HFFc6 (cell line): ENCODE measurements around the gene SLC27A6. TPM values are rescaled to one million over a fixed set of nuclear protein-coding genes. Genes with fewer than 3 reads are reported as not detected.

Source experiments
- DNase-seq: peaks from one replicate; pipeline ENCODE4 v3.0.0-alpha.2; 2018
- H3K27ac Mint-ChIP-seq: 2 replicates; pipeline ENCODE4 v1.8.0; 2020; ENCODE audit warnings: mild to moderate bottlenecking, mixed read lengths
- H3K27me3 Mint-ChIP-seq: 2 replicates; pipeline ENCODE4 v1.8.0; 2021; ENCODE audit warnings: mild to moderate bottlenecking, moderate library complexity, mixed read lengths; ENCODE audit not compliant: insufficient read depth
- H3K36me3 Mint-ChIP-seq: 2 replicates; pipeline ENCODE4 v1.8.0; 2021; ENCODE audit warnings: low read depth, mixed read lengths
- H3K4me1 Mint-ChIP-seq: 2 replicates; pipeline ENCODE4 v1.8.0; 2020; ENCODE audit warnings: low read depth, mixed read lengths
- H3K4me3 Mint-ChIP-seq: 2 replicates; pipeline ENCODE4 v1.8.0; 2020; ENCODE audit warnings: mild to moderate bottlenecking, moderate library complexity, mixed read lengths
- H3K9me3 Mint-ChIP-seq: 2 replicates; pipeline ENCODE4 v1.8.0; 2020; ENCODE audit warnings: mild to moderate bottlenecking, mixed read lengths
- total RNA-seq, 6 experiments: library from RNA; stranded (reverse); fragmentation: NEBNext Ultra II Directional; extraction: Animal tissue kit (Norgen Biotek cat#: 25700); gene quantifications; 2 replicates in 1 of 6; 3 replicates in 5 of 6; pipeline ENCODE4 v1.2.3, GENCODE V29; 2021
- TF ChIP-seq, protein P1 (sequence below): fragments of 200-600 bp; sonication (generic); IDR thresholded peaks from 2 replicates; pipeline ENCODE4 v1.5.0; 2021; ENCODE audit warnings: antibody characterized with exemption, mild to moderate bottlenecking

SLC27A6 gene
- total RNA-seq, 6 experiments from 2014 or later, result 0.09 to 0.11 TPM; not detected in 4

DNA sequence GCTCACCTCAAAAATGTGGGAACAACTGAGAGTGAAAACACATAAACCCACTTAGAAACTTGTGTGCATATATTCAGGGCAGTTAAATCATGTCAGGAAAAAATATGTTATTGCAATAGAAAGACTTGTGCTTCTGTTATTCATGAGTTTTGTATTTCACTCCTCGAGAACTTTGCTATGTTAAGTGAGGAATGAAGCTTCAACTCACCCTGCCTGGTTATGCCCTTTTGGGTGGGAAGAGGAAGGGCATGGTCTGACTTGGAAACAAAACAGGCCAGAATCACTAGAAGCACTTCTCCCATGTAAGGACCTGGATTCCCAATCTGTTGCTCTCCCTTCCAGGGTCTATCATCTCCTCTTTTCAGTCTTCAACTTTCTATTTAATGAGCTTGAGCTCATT, 14.5 kb downstream of the SLC27A6 start:
- no peak overlapping the region for H3K4me3 Mint-ChIP-seq
- no peaks in the 10 kb centered on the region for H3K27me3 Mint-ChIP-seq
- no peaks in the 10 kb centered on the region for H3K4me1 Mint-ChIP-seq
- no peaks in the 10 kb centered on the region for H3K36me3 Mint-ChIP-seq
- no peak for DNase-seq
- peaks cover 13% of the 10 kb centered on the region for H3K9me3 Mint-ChIP-seq
- TF ChIP-seq, protein P1, sequence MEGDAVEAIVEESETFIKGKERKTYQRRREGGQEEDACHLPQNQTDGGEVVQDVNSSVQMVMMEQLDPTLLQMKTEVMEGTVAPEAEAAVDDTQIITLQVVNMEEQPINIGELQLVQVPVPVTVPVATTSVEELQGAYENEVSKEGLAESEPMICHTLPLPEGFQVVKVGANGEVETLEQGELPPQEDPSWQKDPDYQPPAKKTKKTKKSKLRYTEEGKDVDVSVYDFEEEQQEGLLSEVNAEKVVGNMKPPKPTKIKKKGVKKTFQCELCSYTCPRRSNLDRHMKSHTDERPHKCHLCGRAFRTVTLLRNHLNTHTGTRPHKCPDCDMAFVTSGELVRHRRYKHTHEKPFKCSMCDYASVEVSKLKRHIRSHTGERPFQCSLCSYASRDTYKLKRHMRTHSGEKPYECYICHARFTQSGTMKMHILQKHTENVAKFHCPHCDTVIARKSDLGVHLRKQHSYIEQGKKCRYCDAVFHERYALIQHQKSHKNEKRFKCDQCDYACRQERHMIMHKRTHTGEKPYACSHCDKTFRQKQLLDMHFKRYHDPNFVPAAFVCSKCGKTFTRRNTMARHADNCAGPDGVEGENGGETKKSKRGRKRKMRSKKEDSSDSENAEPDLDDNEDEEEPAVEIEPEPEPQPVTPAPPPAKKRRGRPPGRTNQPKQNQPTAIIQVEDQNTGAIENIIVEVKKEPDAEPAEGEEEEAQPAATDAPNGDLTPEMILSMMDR, result no peak
- H3K27ac Mint-ChIP-seq, result no peak overlapping the region

DNA sequence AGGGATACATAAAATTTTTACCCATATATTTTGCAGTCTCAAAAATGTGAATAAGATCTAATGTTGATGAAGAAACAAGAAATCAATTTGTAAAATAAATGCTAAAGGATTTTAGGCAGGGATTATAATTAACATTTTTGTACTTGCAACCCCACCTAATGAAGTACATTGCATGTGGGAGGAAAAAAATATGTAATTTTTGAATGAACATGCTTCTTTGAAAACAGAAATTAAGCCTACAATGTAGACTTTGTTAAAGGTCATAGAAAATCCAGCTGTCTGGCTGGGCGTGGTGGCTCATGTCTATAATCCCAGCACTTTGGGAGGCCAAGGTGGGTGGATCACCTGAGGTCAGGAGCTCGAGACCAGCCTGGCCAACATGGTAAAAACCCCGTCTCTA, 15.6 kb downstream of the SLC27A6 start:
- TF ChIP-seq, protein P1, result no peak
- Mint-ChIP-seq H3K9me3 (peaks cover 8% of the 10 kb centered on the region), H3K27ac (no peak overlapping the region), H3K36me3 (no peaks in the 10 kb centered on the region), H3K27me3 (no peaks in the 10 kb centered on the region), H3K4me3 (no peak overlapping the region), H3K4me1 (no peaks in the 10 kb centered on the region)
- DNase-seq, result no peak

DNA sequence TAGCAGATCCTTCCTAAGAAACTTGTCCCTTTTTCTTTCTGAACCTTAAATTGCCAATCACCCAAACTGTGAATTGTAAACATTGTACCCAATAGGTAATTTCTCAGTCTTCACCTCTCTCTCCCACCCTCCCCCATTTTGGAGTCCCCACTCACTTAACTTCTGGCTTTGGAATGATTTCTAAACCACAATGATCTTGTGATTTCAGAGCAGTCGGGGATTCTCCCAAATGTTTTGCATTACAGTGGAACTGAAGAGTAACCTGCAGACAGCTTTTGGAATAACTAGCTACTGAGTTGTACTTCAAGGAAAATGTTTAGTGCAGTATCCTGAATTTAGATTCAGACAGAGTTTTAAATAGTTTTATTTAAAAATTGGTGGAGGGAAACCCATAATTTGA, 19.2 kb downstream of the SLC27A6 start:
- Mint-ChIP-seq H3K4me3 (no peak overlapping the region), H3K9me3 (peaks cover 11% of the 10 kb centered on the region), H3K36me3 (no peaks in the 10 kb centered on the region), H3K27ac (no peak overlapping the region), H3K4me1 (no peaks in the 10 kb centered on the region), H3K27me3 (no peaks in the 10 kb centered on the region)
- TF ChIP-seq, protein P1, result no peak
- DNase-seq, result no peak

DNA sequence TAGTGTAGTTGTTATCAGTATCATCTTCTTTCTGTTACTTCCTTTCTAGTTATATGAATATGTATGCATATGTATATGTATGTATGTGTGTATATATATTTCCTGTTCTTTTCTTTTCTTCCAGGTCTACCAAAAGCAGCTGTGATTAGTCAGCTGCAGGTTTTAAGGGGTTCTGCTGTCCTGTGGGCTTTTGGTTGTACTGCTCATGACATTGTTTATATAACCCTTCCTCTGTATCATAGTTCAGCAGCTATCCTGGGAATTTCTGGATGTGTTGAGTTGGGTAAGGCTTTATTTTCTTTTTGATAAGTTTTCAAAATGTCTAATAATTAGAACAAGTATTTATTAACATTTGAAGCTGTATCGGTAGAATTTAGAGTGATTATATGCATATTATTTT, 23.2 kb downstream of the SLC27A6 start:
- peaks cover 17% of the 10 kb centered on the region for H3K9me3 Mint-ChIP-seq
- H3K36me3 Mint-ChIP-seq, result no peaks in the 10 kb centered on the region
- no peak overlapping the region for H3K4me3 Mint-ChIP-seq
- no peaks in the 10 kb centered on the region for H3K27me3 Mint-ChIP-seq
- no peaks in the 10 kb centered on the region for H3K4me1 Mint-ChIP-seq
- TF ChIP-seq, protein P1, result no peak
- no peak overlapping the region for H3K27ac Mint-ChIP-seq
- DNase-seq, result no peak

DNA sequence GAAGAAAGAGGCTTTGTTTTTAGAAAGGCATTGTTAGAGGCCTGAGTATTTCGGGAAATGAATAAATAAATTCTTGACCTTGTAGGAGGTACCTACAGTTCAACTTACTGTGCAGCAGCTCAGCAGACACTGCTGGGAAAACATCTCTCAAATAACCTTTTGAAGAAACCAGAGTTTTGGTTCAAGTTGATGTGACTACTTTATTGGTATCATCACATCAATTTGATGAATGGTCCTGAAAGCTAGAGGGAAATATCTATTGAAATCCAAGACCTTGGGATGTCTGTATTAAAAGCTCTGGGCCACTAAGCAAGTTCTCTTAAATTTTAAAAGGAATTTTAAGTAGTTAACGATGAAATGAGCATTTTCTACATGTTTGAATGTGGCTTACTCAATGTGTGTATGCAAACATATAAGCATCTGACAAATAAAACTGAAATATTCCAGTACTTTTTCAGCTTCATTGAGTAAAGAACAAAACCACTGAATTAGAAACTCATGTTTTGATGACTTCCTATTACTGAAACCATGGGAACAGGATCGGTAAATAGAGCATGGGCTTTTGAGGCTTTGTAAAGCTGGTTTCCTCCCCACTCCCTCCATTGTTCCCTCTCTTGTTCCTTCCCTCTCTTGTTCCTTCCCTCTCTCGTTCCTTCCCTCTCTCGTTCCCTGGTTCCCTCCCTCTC, 36.7 kb downstream of the SLC27A6 start:
- Mint-ChIP-seq H3K36me3 (peaks cover 4% of the 10 kb centered on the region; the same call in 1 of the 2 replicates), H3K4me3 (no peak overlapping the region), H3K9me3 (peaks cover 21% of the 10 kb centered on the region), H3K27ac (no peak overlapping the region), H3K27me3 (no peaks in the 10 kb centered on the region), H3K4me1 (no peaks in the 10 kb centered on the region)
- TF ChIP-seq, protein P1, result no peak
- no peak for DNase-seq
